SK-N-SH treated with all-trans-retinoic acid at 6 μM for 48 hours (cell line): ENCODE data around the gene CACNA1S.

ENCODE experiments used
- ATAC-seq: fragments of 200-7000 bp; cut with Tn5 transposase; 3 replicates; pipeline ENCODE4 v1.9.1; 2020; ENCODE audit warnings: mild to moderate bottlenecking, moderate library complexity
- ARNTL ChIP-seq: fragments of 450-650 bp; formaldehyde crosslinking; IDR thresholded peaks from 2 replicates; pipeline ENCODE4 v1.5.0; 2020; ENCODE audit warnings: low read depth, mild to moderate bottlenecking, moderate library complexity, borderline replicate concordance
- BACH2 ChIP-seq: fragments of 250-450 bp; sonication (Bioruptor Pico); IDR thresholded peaks from 2 replicates; pipeline ENCODE4 v1.9.0; 2021; ENCODE audit warnings: mild to moderate bottlenecking, borderline replicate concordance
- CSDC2 ChIP-seq: fragments of 250-450 bp; sonication (Bioruptor Pico); IDR thresholded peaks from 2 replicates; pipeline ENCODE4 v1.5.0; 2020; ENCODE audit warnings: mild to moderate bottlenecking, moderate library complexity
- CSRNP3 ChIP-seq: fragments of 250-450 bp; sonication (Bioruptor Pico); IDR thresholded peaks from 2 replicates; pipeline ENCODE4 v1.5.1; 2021; ENCODE audit warnings: mild to moderate bottlenecking, moderate library complexity
- POU6F1 ChIP-seq: fragments of 250-450 bp; sonication (Bioruptor Pico); IDR thresholded peaks from 2 replicates; pipeline ENCODE4 v1.8.0; 2021; ENCODE audit warnings: low read depth, mild to moderate bottlenecking, moderate library complexity, borderline replicate concordance
- PPARA ChIP-seq: fragments of 250-450 bp; sonication (Bioruptor Pico); IDR thresholded peaks from 2 replicates; pipeline ENCODE4 v1.5.0; 2020; ENCODE audit warnings: mild to moderate bottlenecking, borderline replicate concordance
- SNAI2 ChIP-seq: fragments of 250-450 bp; sonication (Bioruptor Pico); IDR thresholded peaks from 2 replicates; pipeline ENCODE4 v1.5.0; 2020; ENCODE audit warnings: mild to moderate bottlenecking, moderate library complexity
- TCF4 ChIP-seq: fragments of 250-450 bp; sonication (Bioruptor Pico); IDR thresholded peaks from 2 replicates; pipeline ENCODE4 v1.8.0; 2021; ENCODE audit warnings: mild to moderate bottlenecking, moderate library complexity, borderline replicate concordance
- TOX ChIP-seq: fragments of 250-450 bp; sonication (Bioruptor Pico); IDR thresholded peaks from 2 replicates; pipeline ENCODE4 v1.8.0; 2021; ENCODE audit warnings: mild to moderate bottlenecking, moderate library complexity, borderline replicate concordance
- TSHZ2 ChIP-seq: fragments of 250-450 bp; sonication (Bioruptor Pico); IDR thresholded peaks from 2 replicates; pipeline ENCODE4 v1.5.0; 2020; ENCODE audit warnings: mild to moderate bottlenecking, moderate library complexity
- ZC3H10 ChIP-seq: fragments of 250-450 bp; sonication (Bioruptor Pico); IDR thresholded peaks from 2 replicates; pipeline ENCODE4 v1.5.1; 2021; ENCODE audit warnings: mild to moderate bottlenecking, moderate library complexity
- ZFP30 ChIP-seq: fragments of 450-650 bp; formaldehyde crosslinking; IDR thresholded peaks from 2 replicates; pipeline ENCODE4 v1.5.0; 2022; ENCODE audit warnings: mild to moderate bottlenecking, moderate library complexity
- ZNF565 ChIP-seq: fragments of 450-650 bp; formaldehyde crosslinking; conservative IDR thresholded peaks from 2 replicates; pipeline ENCODE4 v1.5.0; 2020; ENCODE audit warnings: low read depth, mild to moderate bottlenecking, moderate library complexity
- ZNF8 ChIP-seq: fragments of 450-650 bp; formaldehyde crosslinking; IDR thresholded peaks from 2 replicates; pipeline ENCODE4 v1.5.0; 2020; ENCODE audit warnings: mild to moderate bottlenecking, moderate library complexity

Gene CACNA1S

GRCh38 chr1:201139306-201139705 is 27.1 kb upstream of the CACNA1S start:
- no peak for TF ChIP-seq ZC3H10 (CRISPR knock-in tag)
- TF ChIP-seq TSHZ2 (CRISPR knock-in tag), result no peak
- TF ChIP-seq CSRNP3, result no peak
- TF ChIP-seq PPARA (CRISPR knock-in tag), result no peak
- no peak for TF ChIP-seq ZFP30 (CRISPR knock-in tag)
- TF ChIP-seq POU6F1 (CRISPR knock-in tag), result no peak
- no peak for TF ChIP-seq CSDC2 (CRISPR knock-in tag)
- TF ChIP-seq TCF4 (CRISPR knock-in tag), result no peak
- no peak for TF ChIP-seq ZNF8 (CRISPR knock-in tag)
- ATAC-seq, result no peak

GRCh38 chr1:201138311-201138840 is 26.1 kb upstream of the CACNA1S start:
- ATAC-seq, result peak; percentile 2; the same call in 2 of the 3 replicates
- TF ChIP-seq TCF4 (CRISPR knock-in tag) (no peak), ZFP30 (CRISPR knock-in tag) (no peak), ARNTL (CRISPR knock-in tag) (no peak), SNAI2 (CRISPR knock-in tag) (no peak), CSRNP3 (no peak), PPARA (CRISPR knock-in tag) (no peak), BACH2 (CRISPR knock-in tag) (no peak), TOX (CRISPR knock-in tag) (no peak), POU6F1 (CRISPR knock-in tag) (no peak), ZNF8 (CRISPR knock-in tag) (no peak), CSDC2 (CRISPR knock-in tag) (no peak), TSHZ2 (CRISPR knock-in tag) (no peak), ZC3H10 (CRISPR knock-in tag) (no peak), ZNF565 (no peak)
